Measurements from ENCODE around the gene TNS3. TPM values are rescaled to one million over a fixed set of nuclear protein-coding genes. Genes with fewer than 3 reads are reported as not detected.

TNS3 gene
- total RNA-seq, 1 donor: 67.3 TPM

GRCh38 chr7:47378728-47379395 lies 203.0 kb downstream of the TNS3 start:
- DNase-seq (ENCODE audit: low read depth in 2 of 3, low spot score in 2 of 3): no peak

GRCh38 chr7:47377741-47378140 lies 204.2 kb downstream of the TNS3 start:
- no peak for DNase-seq (ENCODE audit: low read depth in 2 of 3, low spot score in 2 of 3)

GRCh38 chr7:47376991-47377616 lies 204.8 kb downstream of the TNS3 start:
- DNase-seq (ENCODE audit: low read depth in 2 of 3, low spot score in 2 of 3): no peak

- no peak for DNase-seq (ENCODE audit: low read depth in 2 of 3, low spot score in 2 of 3)
These were observed 206.6 kb downstream of the TNS3 start for GRCh38 chr7:47375121-47375938.

- no peak for DNase-seq (ENCODE audit: low read depth in 2 of 3, low spot score in 2 of 3)
These were observed 207.4 kb downstream of the TNS3 start for GRCh38 chr7:47374538-47374937.

GRCh38 chr7:47373871-47374451 lies 207.9 kb downstream of the TNS3 start:
- no peak for DNase-seq (ENCODE audit: low read depth in 2 of 3, low spot score in 2 of 3)

GRCh38 chr7:47371733-47372368 lies 210.1 kb downstream of the TNS3 start:
- DNase-seq (ENCODE audit: low read depth in 2 of 3, low spot score in 2 of 3): no peak

- DNase-seq (ENCODE audit: low read depth in 2 of 3, low spot score in 2 of 3): no peak
These were observed 210.6 kb downstream of the TNS3 start for GRCh38 chr7:47371317-47371716.

GRCh38 chr7:47370461-47371042 lies 211.4 kb downstream of the TNS3 start:
- DNase-seq (ENCODE audit: low read depth in 2 of 3, low spot score in 2 of 3): no peak

GRCh38 chr7:47369736-47370135 lies 212.2 kb downstream of the TNS3 start:
- DNase-seq (ENCODE audit: low read depth in 2 of 3, low spot score in 2 of 3): no peak

GRCh38 chr7:47368190-47368812 lies 213.6 kb downstream of the TNS3 start:
- no peak for DNase-seq (ENCODE audit: low read depth in 2 of 3, low spot score in 2 of 3)

- no peak for DNase-seq (ENCODE audit: low read depth in 2 of 3, low spot score in 2 of 3)
These were observed 214.5 kb downstream of the TNS3 start for GRCh38 chr7:47367369-47367768.

- DNase-seq (ENCODE audit: low read depth in 2 of 3, low spot score in 2 of 3): no peak
These were observed 215.0 kb downstream of the TNS3 start for GRCh38 chr7:47366960-47367359.

GRCh38 chr7:47366211-47366610 lies 215.7 kb downstream of the TNS3 start:
- DNase-seq (ENCODE audit: low read depth in 2 of 3, low spot score in 2 of 3): no peak

GRCh38 chr7:47362984-47363383 lies 218.9 kb downstream of the TNS3 start:
- DNase-seq (ENCODE audit: low read depth in 2 of 3, low spot score in 2 of 3): no peak

- DNase-seq (ENCODE audit: low read depth in 2 of 3, low spot score in 2 of 3): no peak
These were observed 220.1 kb downstream of the TNS3 start for GRCh38 chr7:47361746-47362215.

GRCh38 chr7:47361236-47361635 lies 220.7 kb downstream of the TNS3 start:
- DNase-seq (ENCODE audit: low read depth in 2 of 3, low spot score in 2 of 3): no peak

- DNase-seq (ENCODE audit: low read depth in 2 of 3, low spot score in 2 of 3): no peak
These were observed 221.5 kb downstream of the TNS3 start for GRCh38 chr7:47360301-47360900.

GRCh38 chr7:47358944-47359588 lies 222.8 kb downstream of the TNS3 start:
- no peak for DNase-seq (ENCODE audit: low read depth in 2 of 3, low spot score in 2 of 3)
